Central memory CD8-positive, alpha-beta T cell (primary cell): ENCODE measurements around the gene RSPO3.

Experiments used
- ATAC-seq: fragments of 150-1000 bp; cut with Tn5 transposase; replicated peaks from 2 replicates; pipeline ENCODE4 v1.10.0; 2022; ENCODE audit warnings: mild to moderate bottlenecking, moderate FRiP score, moderate number of reproducible peaks; ENCODE audit not compliant: poor library complexity, severe bottlenecking; ENCODE audit errors: extremely low read depth
- DNase-seq, 2 donors: peaks; one replicate each; pipeline ENCODE4 v3.0.0; 2021; ENCODE audit warnings: low spot score in 2 of 2
- H3K27ac Mint-ChIP-seq: one replicate; pipeline ENCODE4 v1.8.0; 2022; ENCODE audit warnings: low read depth, mild to moderate bottlenecking, moderate library complexity, mixed read lengths
- H3K27me3 Mint-ChIP-seq: one replicate; pipeline ENCODE4 v1.8.0; 2022; ENCODE audit warnings: mixed read lengths
- H3K36me3 Mint-ChIP-seq: one replicate; pipeline ENCODE4 v1.8.0; 2022; ENCODE audit warnings: mild to moderate bottlenecking, moderate library complexity, mixed read lengths; ENCODE audit not compliant: insufficient read depth
- H3K4me1 Mint-ChIP-seq: one replicate; pipeline ENCODE4 v1.8.0; 2022; ENCODE audit warnings: mixed read lengths
- H3K4me3 Mint-ChIP-seq: one replicate; pipeline ENCODE4 v1.8.0; 2022; ENCODE audit warnings: mild to moderate bottlenecking, moderate library complexity, mixed read lengths
- H3K9me3 Mint-ChIP-seq: one replicate; pipeline ENCODE4 v1.8.0; 2022; ENCODE audit warnings: mixed read lengths

RSPO3 gene

DNA sequence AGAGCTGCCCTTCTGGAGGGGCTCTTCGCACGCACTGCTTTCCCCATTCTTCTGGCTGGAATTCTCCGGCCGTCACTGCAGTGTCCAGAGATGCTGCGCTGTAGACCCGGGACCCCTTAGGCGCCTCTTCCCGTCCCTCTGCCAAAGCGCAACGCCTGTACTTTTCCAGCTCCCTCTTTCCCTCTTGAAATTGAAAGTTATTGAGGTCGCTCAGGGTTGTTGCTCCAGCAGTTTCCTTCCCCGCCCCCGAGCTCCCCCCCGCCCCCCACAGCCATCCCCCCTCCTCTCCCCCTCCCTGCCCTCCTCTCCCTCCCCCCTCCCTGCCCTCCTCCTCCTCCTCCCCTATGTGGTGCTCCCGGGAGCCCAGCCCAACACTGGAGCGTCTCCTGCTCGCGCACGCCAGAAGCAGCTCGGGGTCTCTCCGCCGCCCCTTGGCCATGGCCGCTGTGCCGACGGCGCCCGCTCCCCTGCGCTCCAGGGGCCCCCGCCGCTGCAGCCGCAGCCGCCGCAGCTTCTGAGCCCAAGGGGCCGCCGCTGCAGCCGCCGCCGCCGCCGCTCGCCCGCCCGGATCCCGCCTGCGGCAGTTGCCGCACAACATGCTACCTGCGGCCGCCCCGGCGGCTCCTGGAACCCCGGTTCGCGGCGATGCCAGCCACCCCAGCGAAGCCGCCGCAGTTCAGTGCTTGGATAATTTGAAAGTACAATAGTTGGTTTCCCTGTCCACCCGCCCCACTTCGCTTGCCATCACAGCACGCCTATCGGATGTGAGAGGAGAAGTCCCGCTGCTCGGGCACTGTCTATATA is at the start of gene RSPO3:
Gene RSPO3 (plus strand): TSS at position 374 of the 804 bp plus-strand sequence. CDS start 522 bp downstream, outside the sequence.
- ATAC-seq (no peak), DNase-seq (no peak)
- no peak within 1 kb of the TSS for H3K27ac Mint-ChIP-seq
- H3K4me1 Mint-ChIP-seq, result peaks cover 14% of the 10 kb centered on the region
- peaks cover 90% of the 10 kb centered on the region for H3K27me3 Mint-ChIP-seq
- H3K36me3 Mint-ChIP-seq, result no peaks in the 10 kb centered on the region
- peak within 1 kb of the TSS; percentile 72 for H3K4me3 Mint-ChIP-seq
- H3K9me3 Mint-ChIP-seq, result no peaks in the 10 kb centered on the region

DNA sequence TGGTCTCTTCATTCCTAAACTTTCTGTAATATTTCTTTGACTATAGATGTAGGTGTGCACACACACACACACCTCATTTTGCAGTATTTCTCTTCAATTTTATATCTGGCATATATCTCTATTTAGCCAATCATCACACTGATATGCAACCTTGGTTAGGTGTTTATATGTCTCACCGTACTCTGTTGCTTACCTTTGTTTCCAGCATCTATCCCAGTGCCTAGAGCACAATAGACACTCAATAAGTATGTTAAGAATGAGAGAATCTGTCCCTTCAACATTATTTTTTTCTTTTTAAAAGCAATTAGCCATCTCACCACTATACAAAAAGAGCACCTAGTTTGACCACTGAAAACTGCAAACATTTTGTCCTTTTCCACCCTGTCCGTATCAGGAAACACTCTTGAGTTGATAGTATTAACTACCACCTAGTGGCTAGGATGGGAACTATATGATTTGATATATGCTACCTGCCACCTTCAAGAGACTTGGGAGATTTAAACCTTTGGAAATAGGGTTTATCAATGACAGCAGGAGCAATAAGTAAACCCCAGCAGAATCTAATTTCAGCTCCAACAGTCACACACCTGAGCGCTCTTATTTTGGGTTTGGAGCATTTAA is 48.7 kb upstream of the RSPO3 start:
- no peak for DNase-seq
- peaks cover 2% of the 10 kb centered on the region for H3K36me3 Mint-ChIP-seq
- no peak overlapping the region for H3K4me3 Mint-ChIP-seq
- no peak for ATAC-seq
- no peaks in the 10 kb centered on the region for H3K27me3 Mint-ChIP-seq
- no peaks in the 10 kb centered on the region for H3K9me3 Mint-ChIP-seq
- no peaks in the 10 kb centered on the region for H3K4me1 Mint-ChIP-seq
- no peak overlapping the region for H3K27ac Mint-ChIP-seq

- Mint-ChIP-seq H3K36me3 (peaks cover 2% of the 10 kb centered on the region), H3K27me3 (no peaks in the 10 kb centered on the region), H3K27ac (no peak overlapping the region), H3K4me1 (no peaks in the 10 kb centered on the region), H3K9me3 (no peaks in the 10 kb centered on the region), H3K4me3 (no peak overlapping the region)
- DNase-seq (no peak), ATAC-seq (no peak)
Observed at GRCh38 chr6:127073222-127073621, 45.2 kb upstream of the RSPO3 start.

GRCh38 chr6:127076466-127076865 is 42.0 kb upstream of the RSPO3 start:
- Mint-ChIP-seq H3K27me3 (no peaks in the 10 kb centered on the region), H3K9me3 (no peaks in the 10 kb centered on the region), H3K36me3 (peaks cover 2% of the 10 kb centered on the region), H3K4me1 (no peaks in the 10 kb centered on the region), H3K4me3 (no peak overlapping the region), H3K27ac (no peak overlapping the region)
- DNase-seq, result no peak
- ATAC-seq, result no peak

- H3K9me3 Mint-ChIP-seq, result no peaks in the 10 kb centered on the region
- H3K27ac Mint-ChIP-seq, result no peak overlapping the region
- H3K27me3 Mint-ChIP-seq, result no peaks in the 10 kb centered on the region
- peaks cover 2% of the 10 kb centered on the region for H3K36me3 Mint-ChIP-seq
- no peaks in the 10 kb centered on the region for H3K4me1 Mint-ChIP-seq
- no peak for DNase-seq
- ATAC-seq, result no peak
- H3K4me3 Mint-ChIP-seq, result no peak overlapping the region
Observed at GRCh38 chr6:127077886-127078285, 40.6 kb upstream of the RSPO3 start.

- Mint-ChIP-seq H3K4me3 (no peak overlapping the region), H3K27me3 (no peaks in the 10 kb centered on the region), H3K27ac (no peak overlapping the region), H3K9me3 (no peaks in the 10 kb centered on the region), H3K4me1 (no peaks in the 10 kb centered on the region), H3K36me3 (peaks cover under 1% of the 10 kb centered on the region)
- ATAC-seq, result no peak
- no peak for DNase-seq
Observed at GRCh38 chr6:127078669-127079068, 39.8 kb upstream of the RSPO3 start.

DNA sequence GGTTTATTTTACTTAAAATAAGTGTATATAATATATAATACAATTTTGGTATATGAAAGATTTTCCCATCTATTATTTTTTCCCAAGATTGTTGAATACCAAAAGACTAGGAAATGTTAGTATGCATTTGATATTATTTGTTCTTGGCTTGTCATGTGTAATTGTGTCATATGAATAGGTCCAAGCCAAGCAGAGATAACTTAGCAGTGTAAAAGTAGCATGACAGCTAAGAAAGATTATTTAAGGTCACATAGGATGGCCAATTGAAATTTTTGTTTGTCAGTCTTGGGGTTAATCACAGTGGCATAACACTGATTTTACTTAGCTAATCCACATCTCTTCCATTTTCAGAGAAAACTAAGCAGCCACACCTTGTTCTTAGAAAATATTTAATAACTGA is 38.8 kb upstream of the RSPO3 start:
- H3K4me3 Mint-ChIP-seq, result no peak overlapping the region
- H3K36me3 Mint-ChIP-seq, result no peaks in the 10 kb centered on the region
- H3K27ac Mint-ChIP-seq, result no peak overlapping the region
- no peaks in the 10 kb centered on the region for H3K9me3 Mint-ChIP-seq
- no peaks in the 10 kb centered on the region for H3K27me3 Mint-ChIP-seq
- ATAC-seq (no peak), DNase-seq (no peak)
- H3K4me1 Mint-ChIP-seq, result no peaks in the 10 kb centered on the region

- Mint-ChIP-seq H3K27ac (no peak overlapping the region), H3K36me3 (no peaks in the 10 kb centered on the region), H3K9me3 (no peaks in the 10 kb centered on the region), H3K4me1 (no peaks in the 10 kb centered on the region), H3K27me3 (no peaks in the 10 kb centered on the region), H3K4me3 (no peak overlapping the region)
- DNase-seq, result no peak
- no peak for ATAC-seq
Observed at GRCh38 chr6:127080081-127080480, 38.4 kb upstream of the RSPO3 start.

- H3K36me3 Mint-ChIP-seq, result no peaks in the 10 kb centered on the region
- H3K4me1 Mint-ChIP-seq, result no peaks in the 10 kb centered on the region
- DNase-seq, result no peak
- no peaks in the 10 kb centered on the region for H3K9me3 Mint-ChIP-seq
- no peak for ATAC-seq
- H3K27me3 Mint-ChIP-seq, result no peaks in the 10 kb centered on the region
- no peak overlapping the region for H3K4me3 Mint-ChIP-seq
- H3K27ac Mint-ChIP-seq, result no peak overlapping the region
Observed at GRCh38 chr6:127083231-127083962, 35.1 kb upstream of the RSPO3 start.

DNA sequence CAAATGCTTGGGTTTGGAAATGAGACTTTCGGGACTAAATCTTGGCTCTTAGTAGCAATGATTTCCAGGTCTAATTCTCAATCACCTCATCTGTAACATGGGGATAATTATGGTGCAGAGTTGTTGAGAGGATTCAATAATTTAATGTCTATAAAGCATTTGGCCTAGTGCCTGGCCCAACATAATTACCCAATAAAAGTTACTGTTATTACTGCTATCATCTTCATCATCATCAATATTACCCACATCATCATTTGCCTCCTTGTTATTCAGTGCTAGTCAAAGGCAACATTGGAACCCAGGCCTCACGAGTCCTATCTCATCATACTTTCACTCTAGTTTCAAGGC is 34.5 kb upstream of the RSPO3 start:
- Mint-ChIP-seq H3K4me1 (no peaks in the 10 kb centered on the region), H3K36me3 (no peaks in the 10 kb centered on the region), H3K9me3 (no peaks in the 10 kb centered on the region), H3K4me3 (no peak overlapping the region), H3K27ac (no peak overlapping the region), H3K27me3 (no peaks in the 10 kb centered on the region)
- no peak for DNase-seq
- ATAC-seq, result no peak

DNA sequence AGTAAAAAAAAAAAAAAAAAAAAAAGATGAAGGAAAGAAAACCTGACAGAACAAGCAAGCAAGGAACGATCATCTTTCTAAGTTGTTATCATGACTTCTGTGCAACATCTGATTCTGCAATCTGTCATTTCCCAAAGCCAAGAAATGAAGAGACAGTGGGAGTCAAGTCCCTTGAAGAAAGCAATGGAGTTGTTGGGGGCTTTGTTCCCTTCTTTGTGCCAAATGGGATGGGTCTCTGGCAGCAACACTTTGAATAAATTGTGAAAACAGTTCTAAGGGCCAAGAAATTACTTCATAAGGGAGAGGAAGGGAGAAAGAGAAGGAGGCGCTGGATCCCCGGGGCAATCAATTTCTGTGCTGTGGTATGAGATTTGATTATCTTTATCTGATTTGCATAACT is 33.3 kb upstream of the RSPO3 start:
- H3K36me3 Mint-ChIP-seq, result no peaks in the 10 kb centered on the region
- H3K9me3 Mint-ChIP-seq, result no peaks in the 10 kb centered on the region
- no peak overlapping the region for H3K27ac Mint-ChIP-seq
- no peak overlapping the region for H3K4me3 Mint-ChIP-seq
- no peaks in the 10 kb centered on the region for H3K27me3 Mint-ChIP-seq
- H3K4me1 Mint-ChIP-seq, result no peaks in the 10 kb centered on the region
- DNase-seq (no peak), ATAC-seq (no peak)

- DNase-seq, result no peak
- H3K9me3 Mint-ChIP-seq, result no peaks in the 10 kb centered on the region
- H3K4me3 Mint-ChIP-seq, result no peak overlapping the region
Observed at GRCh38 chr6:127090051-127090450, 28.4 kb upstream of the RSPO3 start.

GRCh38 chr6:127092466-127092865 is 26.0 kb upstream of the RSPO3 start:
- no peaks in the 10 kb centered on the region for H3K4me1 Mint-ChIP-seq
- peaks cover 8% of the 10 kb centered on the region for H3K27me3 Mint-ChIP-seq
- H3K4me3 Mint-ChIP-seq, result no peak overlapping the region
- H3K36me3 Mint-ChIP-seq, result no peaks in the 10 kb centered on the region
- no peak overlapping the region for H3K27ac Mint-ChIP-seq
- ATAC-seq (no peak), DNase-seq (no peak)
- H3K9me3 Mint-ChIP-seq, result no peaks in the 10 kb centered on the region

More at GRCh38 chr6:127090051-127090450, 28.4 kb upstream of the RSPO3 start:
- H3K27me3 Mint-ChIP-seq, result no peaks in the 10 kb centered on the region
- H3K36me3 Mint-ChIP-seq, result no peaks in the 10 kb centered on the region
- no peak for ATAC-seq
- no peaks in the 10 kb centered on the region for H3K4me1 Mint-ChIP-seq
- no peak overlapping the region for H3K27ac Mint-ChIP-seq
